Right lobe of liver (tissue), 6 donors: Measurements from ENCODE around the gene F8. TPM values are rescaled to one million over a fixed set of nuclear protein-coding genes. Genes with fewer than 3 reads are reported as not detected.

ENCODE experiments used
- ATAC-seq, 4 donors: fragments of 200-7000 bp; cut with Tn5 transposase; one replicate each; pipeline ENCODE4 v1.9.1; 2020; ENCODE audit warnings: mild to moderate bottlenecking in 4 of 4, moderate library complexity in 4 of 4
- DNase-seq, 3 donors: peaks; one replicate each; pipeline ENCODE4 v3.0.0-alpha.2; 2020
- H3K27ac ChIP-seq, 3 donors: fragments of 200-600 bp; one replicate each; pipeline ENCODE4 v1.8.0; 2022
- H3K27me3 ChIP-seq, 2 donors: fragments of 200-600 bp; one replicate each; pipeline ENCODE4 v1.8.0; 2022
- H3K36me3 ChIP-seq, 4 donors: fragments of 200-600 bp; sonication (generic) in 1 of 4; one replicate each; pipeline versions ENCODE4 v1.5.1 to v1.8.0; 2017 to 2022; ENCODE audit warnings: control low read depth in 1 of 4
- H3K4me1 ChIP-seq, 4 donors: fragments of 200-600 bp; sonication (generic) in 1 of 4; one replicate each; pipeline versions ENCODE4 v1.5.1 to v1.8.0; 2017 to 2022; ENCODE audit warnings: control low read depth in 1 of 4
- H3K4me3 ChIP-seq, 3 donors: fragments of 200-600 bp; one replicate each; pipeline ENCODE4 v1.8.0; 2022
- H3K9me3 ChIP-seq, 4 donors: fragments of 200-600 bp; sonication (generic) in 1 of 4; one replicate each; pipeline versions ENCODE4 v1.5.1 to v1.8.0; 2017 to 2022; ENCODE audit warnings: control low read depth in 1 of 4
- CTCF ChIP-seq, 4 donors: fragments of 200-600 bp in 3 of 4; fragments of 450-650 bp in 1 of 4; IDR thresholded peaks; one replicate each; pipeline versions ENCODE4 v1.5.1 to v1.8.0; 2016 to 2022; ENCODE audit warnings: antibody characterized with exemption in 4 of 4, mild to moderate bottlenecking in 2 of 4
- POLR2A ChIP-seq: fragments of 450-650 bp; IDR thresholded peaks from one replicate; pipeline ENCODE4 v1.6.1; 2017; ENCODE audit warnings: antibody characterized with exemption, mild to moderate bottlenecking
- WGBS: methylation state at CpG from one replicate; pipeline ENCODE4 v1.1.6; 2018; ENCODE audit warnings: low coverage, low lambda C conversion rate; ENCODE audit not compliant: insufficient coverage; ENCODE audit errors: missing lambda C conversion rate; 5-methylcytosine and 5-hydroxymethylcytosine counted together
- intact Hi-C, 2 donors: fragments of 100-400 bp; cut with DNase I; formaldehyde crosslinking; loops; one replicate each; pipeline versions ENCODE4 v1.11.2 to v1.14.1; 2022
- total RNA-seq, 6 experiments: library from RNA; depleted of rRNA in 2 of 6; stranded (reverse); fragments of >200 nt in 2 of 6; fragmentation: NEBNext Ultra II Directional in 3 of 6; extraction: Animal tissue kit (Norgen Biotek cat#: 25700) in 3 of 6; gene quantifications; one replicate each; pipeline versions ENCODE4 v1.1.0 to v1.2.4, GENCODE V29; 2016 to 2023
- donor health status: DM: no; HTN: yes; CAD: no.
- donor health status: DM: no; HTN: no; CAD: no.
- donor health status: DM: no; HTN: no; CAD: no.
- donor health status: DM: no; HTN: yes; CAD: no.
- donor health status: DM: no; HTN: yes; CAD: no.

The F8 gene
- total RNA-seq, 6 experiments from 2014 or later: 19.4 to 36.2 (median 26.3) TPM

GRCh38 chrX:154806837-154807501 is 215.6 kb downstream of the F8 start:
- DNase-seq (no peak), ATAC-seq (no peak)
- Histone ChIP-seq H3K4me1 (peaks cover 0 to 9% (median 2%) of the 10 kb centered on the region in 4 donors), H3K27me3 (no peaks in the 10 kb centered on the region), H3K36me3 (no peaks in the 10 kb centered on the region), H3K27ac (no peak overlapping the region), H3K4me3 (no peak overlapping the region), H3K9me3 (no peaks in the 10 kb centered on the region)
- intact Hi-C loops: no loop called here
- TF ChIP-seq CTCF (IDR thresholded peaks at IDR 0.05) (no peak), POLR2A (no peak)
- 67% methylated on average over 4 of the region's 5 CpGs for WGBS

GRCh38 chrX:154805696-154806091 is 216.8 kb downstream of the F8 start:
- 30% methylated on average over 13 of the region's 13 CpGs for WGBS
- peak overlapping the region in 1 of 3 donors; percentile 7 for H3K27ac ChIP-seq
- intact Hi-C loops: no loop called here

GRCh38 chrX:154804957-154805695 is 217.4 kb downstream of the F8 start, which contains the start of gene MPP1:
MPP1 (minus strand) TSS chrX:154805485; CDS start chrX:154805373, 112 bp downstream.
- peak; percentile 81 to 87 (median 85) for DNase-seq
- Histone ChIP-seq H3K27me3 (no peaks in the 10 kb centered on the region), H3K27ac (peak within 1 kb of the TSS; percentile 24 to 61 (median 52)), H3K4me1 (peaks cover 0 to 18% (median 5%) of the 10 kb centered on the region in 4 donors), H3K36me3 (no peaks in the 10 kb centered on the region), H3K9me3 (no peaks in the 10 kb centered on the region), H3K4me3 (peak within 1 kb of the TSS; percentile 63 to 72 (median 68))
- peak; percentile 94 to 99 (median 98) for ATAC-seq
- TF ChIP-seq POLR2A (peak; percentile 55), CTCF (IDR thresholded peaks at IDR 0.05) (no peak)
- 40% methylated on average over 19 of the region's 65 CpGs for WGBS
- intact Hi-C loops: no loop called here

More at GRCh38 chrX:154805696-154806091, 216.8 kb downstream of the F8 start:
- no peak for DNase-seq
- H3K4me1 ChIP-seq: peaks cover 0 to 13% (median 2%) of the 10 kb centered on the region in 4 donors
- H3K4me3 ChIP-seq: peak overlapping the region; percentile 63 to 72 (median 68)
- no peaks in the 10 kb centered on the region for H3K27me3 ChIP-seq
- TF ChIP-seq POLR2A (peak; percentile 43), CTCF (IDR thresholded peaks at IDR 0.05) (no peak)
- H3K36me3 ChIP-seq: no peaks in the 10 kb centered on the region
- H3K9me3 ChIP-seq: no peaks in the 10 kb centered on the region
- peak; percentile 22 to 58 (median 30) for ATAC-seq

DNA sequence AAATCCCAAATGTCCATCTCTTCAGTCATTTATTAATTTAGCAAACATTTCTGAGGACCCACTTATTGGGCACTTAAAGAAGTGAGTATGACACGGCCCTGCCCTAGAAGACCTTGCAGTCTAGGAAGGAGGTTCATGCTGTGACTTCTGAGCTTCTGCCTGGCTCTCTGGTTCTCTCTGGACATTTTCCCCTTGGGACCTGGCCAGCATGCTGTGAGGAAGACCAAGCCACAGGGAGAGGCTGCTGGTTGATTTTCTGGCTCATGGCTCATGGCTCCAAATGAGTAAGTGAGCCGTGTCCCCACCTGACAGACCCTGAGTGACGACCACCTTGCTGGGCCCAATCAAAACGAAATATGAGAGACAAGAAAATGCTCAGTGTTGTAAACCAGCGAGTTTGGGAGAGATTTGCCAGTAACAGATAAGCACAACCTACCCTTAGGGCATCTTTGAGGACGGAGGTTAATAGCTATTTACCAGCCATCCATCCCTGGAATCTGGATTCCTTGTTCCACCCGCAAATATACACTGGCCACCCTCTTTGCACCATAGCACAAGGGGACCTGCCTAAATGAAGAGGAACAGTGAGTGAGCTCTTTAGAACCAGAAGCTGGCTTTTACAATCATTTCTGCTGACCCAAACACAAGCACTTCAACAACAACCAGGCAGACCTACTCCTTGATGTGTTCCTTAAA is 218.1 kb downstream of the F8 start:
- peak overlapping the region; percentile 24 to 61 (median 52) for H3K27ac ChIP-seq
- no peaks in the 10 kb centered on the region for H3K36me3 ChIP-seq
- ATAC-seq (no peak), DNase-seq (no peak)
- WGBS: 17% methylated on average over 7 of the region's 7 CpGs
- peaks cover 0 to 25% (median 9%) of the 10 kb centered on the region in 4 donors for H3K4me1 ChIP-seq
- no peaks in the 10 kb centered on the region for H3K27me3 ChIP-seq
- intact Hi-C loops: no loop called here
- TF ChIP-seq CTCF (IDR thresholded peaks at IDR 0.05): no peak
- no peak for TF ChIP-seq POLR2A
- no peaks in the 10 kb centered on the region for H3K9me3 ChIP-seq
- H3K4me3 ChIP-seq: peak overlapping the region; percentile 63 to 72 (median 68)
